H9 (cell line): ENCODE measurements around the gene PRDM1. TPM values are rescaled to one million over a fixed set of nuclear protein-coding genes. Genes with fewer than 3 reads are reported as not detected.

Source experiments
- DNase-seq: peaks from one replicate; pipeline ENCODE4 v3.0.0-alpha.2; 2017
- H2AFZ ChIP-seq: one replicate; pipeline ENCODE4 v1.6.1; 2013; ENCODE audit warnings: mild to moderate bottlenecking, low read length, control low read depth, moderate library complexity
- H2AK5ac ChIP-seq: 2 replicates; pipeline ENCODE4 v1.6.1; 2013; ENCODE audit warnings: low read length, control low read depth, mixed read lengths; ENCODE audit not compliant: insufficient read length
- H2BK120ac ChIP-seq: one replicate; pipeline ENCODE4 v1.6.1; 2013; ENCODE audit warnings: low read depth, mild to moderate bottlenecking, low read length, control low read depth, inconsistent platforms; ENCODE audit not compliant: poor library complexity, severe bottlenecking
- H2BK12ac ChIP-seq: 2 replicates; pipeline ENCODE4 v1.6.1; 2013; ENCODE audit warnings: low read length, control low read depth, mixed read lengths, low read depth; ENCODE audit not compliant: insufficient read length
- H2BK15ac ChIP-seq: 2 replicates; pipeline ENCODE4 v1.6.1; 2013; ENCODE audit warnings: low read depth, low read length, control low read depth
- H2BK20ac ChIP-seq: one replicate; pipeline ENCODE4 v1.6.1; 2013; ENCODE audit warnings: low read depth, mild to moderate bottlenecking, low read length, control low read depth, inconsistent platforms; ENCODE audit not compliant: poor library complexity, severe bottlenecking
- H2BK5ac ChIP-seq: 2 replicates; pipeline ENCODE4 v1.6.1; 2013; ENCODE audit warnings: low read length, control low read depth, mixed read lengths; ENCODE audit not compliant: insufficient read length
- H3K14ac ChIP-seq: 2 replicates; pipeline ENCODE4 v1.6.1; 2013; ENCODE audit warnings: low read length, control low read depth; ENCODE audit not compliant: insufficient read depth
- H3K18ac ChIP-seq: 2 replicates; pipeline ENCODE4 v1.6.1; 2013; ENCODE audit warnings: low read depth, mild to moderate bottlenecking, mixed read lengths, low read length, control low read depth; ENCODE audit not compliant: insufficient read length
- H3K23ac ChIP-seq: 2 replicates; pipeline ENCODE4 v1.6.1; 2013; ENCODE audit warnings: low read length, control low read depth, mixed read lengths, low read depth; ENCODE audit not compliant: insufficient read length
- H3K23me2 ChIP-seq: 2 replicates; pipeline ENCODE4 v1.6.1; 2013; ENCODE audit warnings: low read depth, mild to moderate bottlenecking, mixed read lengths, low read length, control low read depth; ENCODE audit not compliant: insufficient read length, poor library complexity, severe bottlenecking
- H3K27ac ChIP-seq: 2 replicates; pipeline ENCODE4 v1.5.1; 2013; ENCODE audit warnings: low read length, control low read depth, mixed read lengths, low read depth; ENCODE audit not compliant: insufficient read length
- H3K27me3 ChIP-seq: 2 replicates; pipeline ENCODE4 v1.6.1; 2013; ENCODE audit warnings: low read length, control low read depth, inconsistent platforms; ENCODE audit not compliant: insufficient read depth
- H3K4ac ChIP-seq: 2 replicates; pipeline ENCODE4 v1.6.1; 2013; ENCODE audit warnings: low read depth, mild to moderate bottlenecking, control low read depth, inconsistent platforms, low read length, moderate library complexity
- H3K4me1 ChIP-seq: 2 replicates; pipeline ENCODE4 v1.6.1; 2013; ENCODE audit warnings: low read length, control low read depth, inconsistent platforms; ENCODE audit not compliant: insufficient read depth
- H3K4me2 ChIP-seq: 2 replicates; pipeline ENCODE4 v1.6.1; 2013; ENCODE audit warnings: low read length, control low read depth, mixed read lengths; ENCODE audit not compliant: insufficient read length, insufficient read depth
- H3K56ac ChIP-seq: 2 replicates; pipeline ENCODE4 v1.6.1; 2013; ENCODE audit warnings: low read depth, mild to moderate bottlenecking, mixed read lengths, low read length, control low read depth; ENCODE audit not compliant: insufficient read length
- H3K79me1 ChIP-seq: 2 replicates; pipeline ENCODE4 v1.6.1; 2013; ENCODE audit warnings: low read depth, mild to moderate bottlenecking, moderate library complexity, low read length, control low read depth, inconsistent platforms; ENCODE audit not compliant: insufficient read depth, poor library complexity, severe bottlenecking
- H3K79me2 ChIP-seq: 2 replicates; pipeline ENCODE4 v1.6.1; 2013; ENCODE audit warnings: low read length, control low read depth, inconsistent platforms; ENCODE audit not compliant: insufficient read depth
- H3K9ac ChIP-seq: 2 replicates; pipeline ENCODE4 v1.6.1; 2013; ENCODE audit warnings: low read length, control low read depth, mixed read lengths; ENCODE audit not compliant: insufficient read length; ENCODE audit errors: extremely low read depth
- H3K9me3 ChIP-seq: one replicate; pipeline ENCODE4 v1.6.1; 2013; ENCODE audit warnings: low read depth, low read length, inconsistent platforms; ENCODE audit not compliant: control insufficient read depth
- H3T11ph ChIP-seq: one replicate; pipeline ENCODE4 v1.6.1; 2013; ENCODE audit warnings: mild to moderate bottlenecking, low read length, control low read depth, inconsistent platforms
- H4K20me1 ChIP-seq: one replicate; pipeline ENCODE4 v1.6.1; 2013; ENCODE audit not compliant: control insufficient read depth, insufficient read length, insufficient read depth
- H4K5ac ChIP-seq: 2 replicates; pipeline ENCODE4 v1.6.1; 2013; ENCODE audit warnings: low read depth, mild to moderate bottlenecking, mixed read lengths, low read length, control low read depth; ENCODE audit not compliant: insufficient read length
- H4K8ac ChIP-seq: replicated peaks from 2 replicates; pipeline ENCODE4 v1.6.1; 2013; ENCODE audit warnings: low read length, control low read depth, mixed read lengths, low read depth; ENCODE audit not compliant: insufficient read length
- H4K91ac ChIP-seq: 2 replicates; pipeline ENCODE4 v1.6.1; 2013; ENCODE audit warnings: low read depth, mild to moderate bottlenecking, moderate library complexity, mixed read lengths, low read length, control low read depth; ENCODE audit not compliant: insufficient read length
- H3K27ac Mint-ChIP-seq, 3 experiments: 2 replicates in 2 of 3; 3 replicates in 1 of 3; pipeline ENCODE4 v1.8.0; 2020 to 2021; ENCODE audit warnings: mixed read lengths in 3 of 3, mild to moderate bottlenecking in 1 of 3, moderate library complexity in 1 of 3
- H3K27me3 Mint-ChIP-seq: 2 replicates; pipeline ENCODE4 v1.8.0; 2021; ENCODE audit warnings: low read depth, mild to moderate bottlenecking, moderate library complexity, mixed read lengths
- H3K36me3 Mint-ChIP-seq, 3 experiments: 2 replicates in 2 of 3; 3 replicates in 1 of 3; pipeline ENCODE4 v1.8.0; 2020 to 2021; ENCODE audit warnings: low read depth in 3 of 3, mixed read lengths in 3 of 3; ENCODE audit not compliant: insufficient read depth in 1 of 3
- H3K4me1 Mint-ChIP-seq, 2 experiments: 2 replicates each; pipeline ENCODE4 v1.8.0; 2020; ENCODE audit warnings: mixed read lengths in 2 of 2
- H3K4me3 Mint-ChIP-seq, 2 experiments: 2 replicates in 1 of 2; 3 replicates in 1 of 2; pipeline ENCODE4 v1.8.0; 2020 to 2021; ENCODE audit warnings: mild to moderate bottlenecking in 2 of 2, mixed read lengths in 2 of 2, moderate library complexity in 1 of 2
- H3K9me3 Mint-ChIP-seq, 2 experiments: 2 replicates in 1 of 2; 3 replicates in 1 of 2; pipeline ENCODE4 v1.8.0; 2020; ENCODE audit warnings: mild to moderate bottlenecking in 2 of 2, mixed read lengths in 2 of 2, moderate library complexity in 1 of 2
- WGBS: extraction: QIAGEN DNeasy Blood & Tissue Kit; methylation state at CpG from one replicate; pipeline ENCODE4 v1.1.7; 2013; ENCODE audit warnings: missing lambda C conversion rate, low lambda C conversion rate, mixed read lengths; ENCODE audit not compliant: insufficient read length; ENCODE audit errors: extremely low coverage; 5-methylcytosine and 5-hydroxymethylcytosine counted together
- total RNA-seq: library from RNA; stranded (reverse); gene quantifications from 2 replicates; pipeline ENCODE4 v1.2.1, GENCODE V29; 2021
- TF ChIP-seq, protein P1 (sequence below): fragments of 200-600 bp; sonication (generic); conservative IDR thresholded peaks from 3 replicates; pipeline ENCODE4 v1.8.0; 2021; ENCODE audit warnings: antibody characterized with exemption, mild to moderate bottlenecking

Gene PRDM1
- total RNA-seq, 1 experiment from 2014 or later: 2.9 TPM

DNA sequence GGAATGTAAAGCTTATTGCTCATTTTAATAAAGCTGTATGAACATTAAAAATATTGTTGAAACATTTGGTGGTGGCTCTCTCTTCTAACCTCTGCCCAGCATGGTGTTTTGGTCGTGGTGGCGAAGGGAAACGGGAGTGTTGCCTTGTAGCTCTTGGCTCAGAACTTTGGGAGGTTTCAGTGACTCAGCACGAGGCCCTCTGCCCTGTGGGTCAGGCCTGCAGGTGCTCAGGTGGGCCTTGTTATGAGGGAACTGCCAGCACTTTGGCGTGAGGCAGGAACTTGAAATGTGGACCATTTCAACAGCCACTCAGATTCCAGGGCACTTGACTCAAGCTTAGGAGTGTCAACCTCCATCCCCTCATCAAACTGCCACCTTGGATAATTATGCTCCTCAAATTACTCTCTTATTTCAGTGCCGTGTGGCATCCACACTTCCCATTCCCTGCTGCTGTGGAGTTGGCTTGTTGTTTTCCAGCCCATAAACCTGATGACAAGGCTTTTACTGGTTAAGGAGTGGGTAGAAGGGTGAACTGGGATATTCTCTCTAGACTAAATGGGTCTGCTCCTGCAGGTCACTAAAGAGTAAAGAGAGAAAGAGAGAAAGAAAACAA, 36.3 kb downstream of the PRDM1 start:
- H3K4ac ChIP-seq: no peak overlapping the region

More for the DNA sequence above, 36.3 kb downstream of the PRDM1 start:
- Histone ChIP-seq H3K27ac (no peak overlapping the region), H3K27me3 (no peaks in the 10 kb centered on the region), H3K18ac (no peak overlapping the region), H3K79me1 (no peaks in the 10 kb centered on the region), H3K23me2 (no peaks in the 10 kb centered on the region), H2BK5ac (no peak overlapping the region), H3K9ac (no peak overlapping the region), H3K14ac (no peak overlapping the region; the same call in 1 of the 2 replicates), H3K4me1 (peaks cover 4% of the 10 kb centered on the region; the same call in 1 of the 2 replicates), H3K79me2 (no peaks in the 10 kb centered on the region), H2BK12ac (no peak overlapping the region), H2BK120ac (no peak overlapping the region), H2BK20ac (no peak overlapping the region), H2AK5ac (no peak overlapping the region), H2BK15ac (no peak overlapping the region), H3T11ph (no peak overlapping the region), H4K8ac (no peak overlapping the region), H4K20me1 (no peaks in the 10 kb centered on the region), H3K4me2 (no peak overlapping the region), H3K9me3 (no peaks in the 10 kb centered on the region), H2AFZ (no peak overlapping the region), H4K5ac (no peak overlapping the region), H4K91ac (no peak overlapping the region), H3K23ac (no peak overlapping the region), H3K56ac (no peak overlapping the region)
- Mint-ChIP-seq H3K27me3 (no peaks in the 10 kb centered on the region), H3K36me3 (no peaks in the 10 kb centered on the region; a peak in 1 of 7 replicates), H3K4me3 (no peak overlapping the region), H3K9me3 (no peaks in the 10 kb centered on the region), H3K4me1 (peaks cover 4 to 10% of the 10 kb centered on the region in 2 experiments; a peak in 3 of 4 replicates), H3K27ac (no peak overlapping the region)
- DNase-seq: no peak
- no CpG with 5 or more reads among the region's 6 CpGs for WGBS
- TF ChIP-seq, protein P1, sequence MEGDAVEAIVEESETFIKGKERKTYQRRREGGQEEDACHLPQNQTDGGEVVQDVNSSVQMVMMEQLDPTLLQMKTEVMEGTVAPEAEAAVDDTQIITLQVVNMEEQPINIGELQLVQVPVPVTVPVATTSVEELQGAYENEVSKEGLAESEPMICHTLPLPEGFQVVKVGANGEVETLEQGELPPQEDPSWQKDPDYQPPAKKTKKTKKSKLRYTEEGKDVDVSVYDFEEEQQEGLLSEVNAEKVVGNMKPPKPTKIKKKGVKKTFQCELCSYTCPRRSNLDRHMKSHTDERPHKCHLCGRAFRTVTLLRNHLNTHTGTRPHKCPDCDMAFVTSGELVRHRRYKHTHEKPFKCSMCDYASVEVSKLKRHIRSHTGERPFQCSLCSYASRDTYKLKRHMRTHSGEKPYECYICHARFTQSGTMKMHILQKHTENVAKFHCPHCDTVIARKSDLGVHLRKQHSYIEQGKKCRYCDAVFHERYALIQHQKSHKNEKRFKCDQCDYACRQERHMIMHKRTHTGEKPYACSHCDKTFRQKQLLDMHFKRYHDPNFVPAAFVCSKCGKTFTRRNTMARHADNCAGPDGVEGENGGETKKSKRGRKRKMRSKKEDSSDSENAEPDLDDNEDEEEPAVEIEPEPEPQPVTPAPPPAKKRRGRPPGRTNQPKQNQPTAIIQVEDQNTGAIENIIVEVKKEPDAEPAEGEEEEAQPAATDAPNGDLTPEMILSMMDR: no peak
